NCI-H226 (cell line): ENCODE measurements around the gene PLCH2.

Experiments used
- DNase-seq: peaks from one replicate; pipeline ENCODE4 v3.0.0-alpha.2; 2015

The PLCH2 gene

GRCh38 chr1:2479186-2479585 is 3.1 kb downstream of the PLCH2 start:
- no peak for DNase-seq

DNA sequence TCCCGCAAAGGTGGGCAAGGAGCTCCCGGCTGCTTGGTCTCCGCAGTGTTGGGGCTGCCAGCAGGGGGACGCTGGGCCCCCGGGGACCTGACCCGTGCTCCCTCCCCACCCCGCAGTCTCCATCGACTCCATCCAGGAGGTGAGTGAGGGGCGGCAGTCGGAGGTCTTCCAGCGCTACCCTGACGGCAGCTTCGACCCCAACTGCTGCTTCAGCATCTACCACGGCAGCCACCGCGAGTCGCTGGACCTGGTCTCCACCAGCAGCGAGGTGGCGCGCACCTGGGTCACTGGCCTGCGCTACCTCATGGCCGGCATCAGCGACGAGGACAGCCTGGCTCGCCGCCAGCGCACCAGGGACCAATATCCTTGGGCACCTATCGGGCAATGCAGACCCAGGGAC is 3.5 kb downstream of the PLCH2 start:
- no peak for DNase-seq

GRCh38 chr1:2480236-2480985 is 4.3 kb downstream of the PLCH2 start:
- no peak for DNase-seq

GRCh38 chr1:2480986-2481364 is 4.9 kb downstream of the PLCH2 start:
- no peak for DNase-seq

DNA sequence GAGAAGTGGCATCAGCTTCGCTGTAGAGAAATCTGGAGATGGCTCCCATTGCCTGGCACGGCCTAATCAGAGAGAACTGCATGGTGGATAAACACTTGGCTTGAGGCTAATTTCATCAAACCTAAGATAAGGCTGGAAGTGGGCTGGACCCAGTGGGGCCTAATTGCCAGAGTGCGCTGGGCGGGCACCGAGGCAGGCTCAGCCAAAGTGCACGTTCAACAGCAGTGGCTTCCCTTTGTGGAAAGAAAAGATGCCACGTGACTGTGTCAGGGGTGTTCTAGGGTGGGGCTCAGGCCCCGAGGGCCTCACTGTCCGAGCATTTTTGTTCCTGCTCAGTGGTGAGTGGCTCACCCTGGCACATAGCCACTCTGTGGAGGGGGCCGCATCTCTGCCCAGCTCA is 5.8 kb downstream of the PLCH2 start:
- DNase-seq: no peak

DNA sequence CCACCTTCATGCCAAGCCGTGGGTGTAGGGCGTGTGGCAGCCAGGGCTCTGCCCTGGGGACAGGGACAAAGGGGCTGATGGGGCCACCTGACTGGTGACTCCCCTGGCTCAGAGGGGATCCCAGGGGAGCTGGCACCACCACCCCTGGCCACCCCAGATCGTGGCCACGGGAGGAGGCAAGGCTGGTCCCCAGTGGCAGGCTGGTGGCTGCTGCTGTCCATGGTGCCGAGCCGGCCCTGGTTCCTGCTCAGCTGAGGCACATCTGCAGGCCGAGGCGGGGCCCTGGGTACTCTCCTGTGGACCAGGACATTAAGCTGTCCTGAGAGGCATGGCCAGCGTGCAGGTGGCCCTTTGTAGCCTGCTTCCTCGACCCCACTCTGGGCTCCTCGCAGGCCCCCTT is 6.5 kb downstream of the PLCH2 start:
- no peak for DNase-seq

GRCh38 chr1:2483026-2483425 is 6.9 kb downstream of the PLCH2 start:
- DNase-seq: no peak

DNA sequence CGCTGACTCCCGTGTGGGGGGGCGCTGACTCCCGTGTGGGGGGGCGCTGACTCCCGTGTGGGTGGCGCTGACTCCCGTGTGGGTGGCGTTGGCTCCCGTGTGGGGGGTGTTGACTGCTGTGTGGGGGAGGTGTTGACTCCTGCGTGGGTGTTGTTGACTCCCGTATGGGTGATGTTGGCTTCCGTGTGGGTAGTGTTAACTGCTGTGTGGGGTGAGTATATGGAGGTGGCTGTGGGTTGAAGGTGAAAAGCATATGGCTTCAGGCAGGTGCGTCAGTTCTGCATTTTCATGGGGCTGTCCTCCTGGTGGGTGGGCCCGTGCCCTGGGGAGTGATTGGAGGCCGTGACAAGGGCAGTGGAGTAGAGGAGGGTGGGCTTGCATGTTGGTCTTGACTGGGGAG is 7.9 kb downstream of the PLCH2 start:
- no peak for DNase-seq

GRCh38 chr1:2486041-2486440 is 10.0 kb downstream of the PLCH2 start:
- DNase-seq: no peak

DNA sequence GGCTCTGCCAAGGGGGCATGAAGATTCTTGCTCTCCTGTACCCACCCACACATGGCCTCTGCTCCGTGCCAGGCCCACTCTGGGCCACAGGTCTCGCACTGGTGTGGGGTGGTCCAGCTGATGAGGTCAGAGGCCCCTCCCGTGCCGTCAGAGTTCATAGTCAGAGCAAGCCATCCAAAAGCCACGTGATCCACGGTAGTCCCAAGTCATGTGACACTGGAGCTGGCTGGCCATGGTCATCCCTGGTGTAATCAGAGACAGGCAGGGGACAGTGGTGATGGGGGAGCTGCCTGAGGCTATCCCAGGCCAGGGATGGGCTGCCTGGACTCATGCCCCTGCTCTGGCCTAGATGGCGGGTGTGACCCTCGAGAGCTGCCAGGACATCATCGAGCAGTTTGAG is 10.5 kb downstream of the PLCH2 start:
- DNase-seq: no peak

- no peak for DNase-seq
These were observed 12.6 kb downstream of the PLCH2 start for GRCh38 chr1:2488688-2489087.

- no peak for DNase-seq
These were observed 13.5 kb downstream of the PLCH2 start for GRCh38 chr1:2489615-2490014.

DNA sequence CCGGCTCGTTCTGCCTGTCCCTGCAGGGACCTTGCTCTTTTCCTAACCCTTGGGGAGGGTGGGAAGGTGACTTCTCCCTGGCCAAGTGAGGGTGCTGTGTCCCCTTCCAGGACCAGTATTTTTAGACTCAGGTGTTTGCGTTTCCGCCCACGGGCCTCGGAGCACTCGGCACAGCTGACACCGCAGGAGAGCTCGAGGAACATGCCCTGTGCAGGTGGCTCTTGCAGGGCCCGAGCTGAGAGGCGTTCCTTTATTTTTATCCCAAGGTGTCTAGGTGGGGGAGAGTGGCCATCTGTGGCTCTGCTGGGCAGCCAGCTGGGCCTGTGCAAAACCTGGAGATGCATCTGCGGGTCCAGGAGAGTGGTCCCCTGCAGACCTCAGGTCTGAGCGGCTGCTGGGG is 16.0 kb downstream of the PLCH2 start:
- no peak for DNase-seq

DNA sequence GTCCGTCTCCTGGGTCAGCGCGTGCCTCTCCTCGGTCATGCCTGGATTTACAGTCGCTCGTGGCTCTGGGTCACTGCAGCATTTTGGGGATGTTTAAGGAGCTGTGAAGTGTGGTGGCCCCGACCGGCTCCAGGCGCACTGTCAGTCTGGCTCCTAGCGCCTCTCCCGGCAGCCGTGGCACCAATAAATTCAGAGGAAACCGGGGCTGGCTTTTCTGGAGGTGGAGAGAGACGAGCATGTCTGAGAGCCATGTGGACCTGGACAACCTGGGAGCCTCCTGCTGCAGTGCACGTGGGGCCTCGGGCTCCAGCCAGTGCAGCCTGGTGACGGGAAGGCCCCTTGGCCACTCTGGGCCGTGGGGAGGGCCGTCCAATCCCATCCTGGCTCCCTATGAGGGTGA is 17.1 kb downstream of the PLCH2 start:
- no peak for DNase-seq

DNA sequence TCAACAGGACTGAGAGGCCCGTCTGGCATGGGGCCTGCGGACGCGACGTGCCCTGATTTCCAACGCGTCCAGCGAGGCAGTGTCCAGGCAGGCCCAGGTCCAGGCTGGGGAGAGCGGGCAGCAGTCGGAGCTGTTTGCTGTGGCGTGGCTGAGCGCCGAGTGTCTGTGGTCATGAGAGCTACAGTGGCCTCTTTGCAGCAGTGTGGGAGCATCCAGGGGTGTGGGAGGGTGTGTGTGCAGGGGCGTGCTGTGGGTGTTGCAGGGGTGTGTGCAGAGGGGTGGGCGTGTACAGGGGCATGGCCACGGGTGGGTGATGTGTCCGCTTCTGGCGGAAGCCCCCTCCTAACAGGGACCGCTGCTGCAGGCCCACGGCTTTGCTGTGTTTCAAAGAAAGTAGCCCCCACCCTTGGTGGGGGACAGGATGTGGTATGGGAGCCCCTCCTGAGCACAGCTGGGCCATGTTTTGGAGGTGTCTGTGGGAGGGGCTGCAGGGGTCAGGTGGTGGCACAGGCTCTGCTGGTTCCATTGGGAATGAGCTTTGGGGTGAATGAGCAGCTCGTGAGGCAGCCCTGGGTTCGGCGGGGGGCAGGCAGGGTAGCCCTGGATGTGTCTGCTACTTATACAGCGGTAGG is 17.7 kb downstream of the PLCH2 start:
- no peak for DNase-seq

DNA sequence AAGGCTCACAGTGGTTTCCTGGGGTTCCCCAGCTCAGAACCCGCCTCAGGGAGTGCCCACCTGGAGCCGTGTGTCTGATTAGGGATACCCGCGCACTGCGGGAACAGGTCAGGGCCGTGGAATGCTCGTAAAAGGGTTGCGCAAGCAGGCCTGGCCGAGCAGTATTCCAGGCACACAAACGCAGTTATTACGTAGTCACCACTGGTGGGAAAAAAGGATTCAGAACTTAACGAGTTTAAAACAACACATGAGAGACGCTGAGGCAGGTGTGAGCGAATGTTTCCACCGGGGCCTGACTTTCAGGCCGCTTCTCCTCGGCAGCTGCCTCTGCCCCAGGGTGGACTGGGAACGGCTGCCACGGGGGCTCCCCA is 18.2 kb downstream of the PLCH2 start:
- peak; percentile 83 for DNase-seq

DNA sequence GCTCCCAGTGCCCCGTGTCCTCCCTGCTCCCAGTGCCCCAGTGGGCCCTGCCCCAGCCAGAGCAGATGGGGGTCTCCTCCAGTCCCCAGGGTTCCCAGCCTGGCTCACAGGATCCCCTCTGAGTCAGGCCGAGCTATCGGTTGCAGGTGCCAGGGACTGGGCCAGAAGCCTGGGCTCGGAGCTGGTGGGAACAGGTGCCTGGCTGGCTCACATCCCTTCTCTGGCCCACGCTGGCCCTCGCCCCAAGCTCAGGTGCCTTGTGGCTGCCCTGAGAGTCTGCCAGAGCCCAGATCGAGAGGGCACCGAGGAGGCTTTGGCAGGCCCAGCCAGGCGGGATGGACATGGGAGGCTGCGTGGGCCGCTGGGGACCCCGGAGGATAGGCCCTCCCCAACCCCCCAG is 18.9 kb downstream of the PLCH2 start:
- DNase-seq: no peak

GRCh38 chr1:2495546-2495945 is 19.5 kb downstream of the PLCH2 start:
- DNase-seq: no peak

DNA sequence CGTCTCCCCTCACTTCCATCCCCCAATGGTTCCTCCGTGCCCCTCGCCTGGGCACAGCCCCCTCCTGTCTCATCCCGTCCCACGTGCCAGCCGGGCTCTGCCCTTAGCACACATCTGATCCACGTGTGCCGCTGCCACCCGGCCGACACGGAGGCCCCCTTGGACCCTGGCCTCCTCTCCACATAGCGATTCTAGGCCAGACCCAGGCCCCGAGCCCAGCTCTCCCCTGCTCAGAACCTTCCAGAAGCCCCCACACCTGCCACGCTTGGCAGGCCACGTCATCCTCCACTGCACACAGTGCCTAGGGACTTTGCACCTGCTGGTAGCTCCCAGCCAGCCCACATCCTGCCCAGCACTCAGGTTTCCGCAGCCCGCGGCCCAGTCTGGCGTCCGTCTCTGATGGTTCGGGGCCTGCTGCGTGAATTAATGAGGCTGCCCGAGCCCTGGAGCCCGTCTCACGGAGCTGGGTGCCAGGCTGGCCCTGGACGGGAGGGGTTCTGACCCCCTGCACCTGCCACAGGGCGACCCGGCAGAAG is 20.1 kb downstream of the PLCH2 start:
- DNase-seq: no peak

DNA sequence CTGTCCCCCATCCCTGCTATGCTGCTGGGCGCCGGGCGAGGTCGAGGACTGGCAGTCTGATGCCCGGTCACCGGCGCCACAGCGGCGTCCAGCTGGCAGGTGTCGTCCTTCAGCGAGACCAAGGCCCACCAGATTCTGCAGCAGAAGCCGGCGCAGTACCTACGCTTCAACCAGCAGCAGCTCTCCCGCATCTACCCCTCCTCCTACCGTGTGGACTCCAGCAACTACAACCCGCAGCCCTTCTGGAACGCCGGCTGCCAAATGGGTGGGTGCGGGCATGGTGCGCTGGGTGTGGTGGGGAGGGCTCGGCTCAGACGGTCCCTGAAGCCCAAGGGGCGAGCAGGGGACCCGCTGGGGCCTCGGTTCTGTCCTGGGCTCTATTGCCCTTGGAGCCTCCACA is 20.7 kb downstream of the PLCH2 start:
- no peak for DNase-seq

- no peak for DNase-seq
These were observed 21.8 kb downstream of the PLCH2 start for GRCh38 chr1:2497891-2498290.

- no peak for DNase-seq
These were observed 22.6 kb downstream of the PLCH2 start for GRCh38 chr1:2498648-2499047.

DNA sequence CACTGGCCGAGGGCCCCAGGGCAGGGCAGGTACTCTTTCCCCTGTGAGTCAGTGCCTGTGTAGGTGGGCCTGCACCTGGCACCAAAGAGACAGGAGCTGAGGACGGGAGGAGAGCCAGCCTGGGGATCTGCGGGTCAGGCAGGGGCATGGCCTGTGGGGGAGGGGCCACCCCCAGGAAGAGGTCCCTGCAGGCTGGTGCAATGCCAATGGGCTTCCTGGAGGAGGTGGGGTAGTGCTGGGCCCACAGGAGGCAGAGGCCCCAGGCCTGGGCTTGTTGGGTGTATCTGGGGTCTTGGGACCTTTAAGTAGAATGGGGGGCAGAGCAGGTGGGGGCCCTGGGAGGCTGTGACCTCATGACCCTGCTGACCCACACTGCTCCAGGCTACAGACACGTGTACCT is 23.2 kb downstream of the PLCH2 start:
- DNase-seq: no peak

- no peak for DNase-seq
These were observed 24.0 kb downstream of the PLCH2 start for GRCh38 chr1:2499986-2500596.
